Osteoblast (primary cell): ENCODE results near the gene KLRB1. TPM values are rescaled to one million over a fixed set of nuclear protein-coding genes. Genes with fewer than 3 reads are reported as not detected.
"Not testable (repeated sequence)": the region's sequence is repeated elsewhere in the genome, so short reads cannot be mapped to it uniquely, and the experiment has no call there.

Experiments used
- DNase-seq: peaks from one replicate; pipeline ENCODE4 v3.0.0; 2011; ENCODE audit warnings: low spot score, mixed read lengths; ENCODE audit not compliant: insufficient read length; ENCODE audit errors: missing footprints
- H2AFZ ChIP-seq: 2 replicates; pipeline ENCODE4 v1.6.0; 2011; ENCODE audit warnings: mild to moderate bottlenecking, low read length
- H3K27ac ChIP-seq: 2 replicates; pipeline ENCODE4 v1.5.1; 2011; ENCODE audit warnings: mild to moderate bottlenecking, low read depth, low read length, moderate library complexity
- H3K27me3 ChIP-seq: 2 replicates; pipeline ENCODE4 v1.6.0; 2012; ENCODE audit warnings: mild to moderate bottlenecking, control low read depth, inconsistent platforms, low read length, moderate library complexity; ENCODE audit not compliant: insufficient read depth
- H3K36me3 ChIP-seq: 2 replicates; pipeline ENCODE4 v1.5.1; 2011; ENCODE audit warnings: mild to moderate bottlenecking, low read length, control low read depth, moderate library complexity; ENCODE audit not compliant: insufficient read depth
- H3K4me1 ChIP-seq: 2 replicates; pipeline ENCODE4 v1.5.1; 2011; ENCODE audit warnings: mild to moderate bottlenecking, low read length, control low read depth, moderate library complexity; ENCODE audit not compliant: insufficient read depth
- H3K4me2 ChIP-seq: 2 replicates; pipeline ENCODE4 v1.6.0; 2011; ENCODE audit warnings: mild to moderate bottlenecking, low read length; ENCODE audit not compliant: insufficient read depth
- H3K4me3 ChIP-seq: fragments of 200-600 bp; sonication (generic); 3 replicates; pipeline ENCODE4 v1.5.1; 2012; ENCODE audit warnings: mild to moderate bottlenecking, low read length, inconsistent platforms; ENCODE audit not compliant: insufficient read depth
- H3K79me2 ChIP-seq: 2 replicates; pipeline ENCODE4 v1.6.0; 2012; ENCODE audit warnings: mild to moderate bottlenecking, low read length, control low read depth, inconsistent platforms; ENCODE audit not compliant: insufficient read depth
- H3K9me3 ChIP-seq: 2 replicates; pipeline ENCODE4 v1.5.1; 2011; ENCODE audit warnings: low read depth, low read length, control low read depth
- H4K20me1 ChIP-seq: 2 replicates; pipeline ENCODE4 v1.6.0; 2012; ENCODE audit warnings: mild to moderate bottlenecking, low read length, control low read depth; ENCODE audit not compliant: insufficient read depth
- CTCF ChIP-seq: IDR thresholded peaks from 2 replicates; pipeline ENCODE4 v1.5.1; 2011; ENCODE audit warnings: mild to moderate bottlenecking, low read depth, low read length, moderate library complexity; ENCODE audit errors: extremely low read depth
- total RNA-seq: library from RNA; depleted of rRNA; stranded (reverse); fragments of >200 nt; gene quantifications from 2 replicates; pipeline ENCODE4 v1.2.3, GENCODE V29; 2012

The KLRB1 gene
- total RNA-seq, 1 donor: not detected

DNA sequence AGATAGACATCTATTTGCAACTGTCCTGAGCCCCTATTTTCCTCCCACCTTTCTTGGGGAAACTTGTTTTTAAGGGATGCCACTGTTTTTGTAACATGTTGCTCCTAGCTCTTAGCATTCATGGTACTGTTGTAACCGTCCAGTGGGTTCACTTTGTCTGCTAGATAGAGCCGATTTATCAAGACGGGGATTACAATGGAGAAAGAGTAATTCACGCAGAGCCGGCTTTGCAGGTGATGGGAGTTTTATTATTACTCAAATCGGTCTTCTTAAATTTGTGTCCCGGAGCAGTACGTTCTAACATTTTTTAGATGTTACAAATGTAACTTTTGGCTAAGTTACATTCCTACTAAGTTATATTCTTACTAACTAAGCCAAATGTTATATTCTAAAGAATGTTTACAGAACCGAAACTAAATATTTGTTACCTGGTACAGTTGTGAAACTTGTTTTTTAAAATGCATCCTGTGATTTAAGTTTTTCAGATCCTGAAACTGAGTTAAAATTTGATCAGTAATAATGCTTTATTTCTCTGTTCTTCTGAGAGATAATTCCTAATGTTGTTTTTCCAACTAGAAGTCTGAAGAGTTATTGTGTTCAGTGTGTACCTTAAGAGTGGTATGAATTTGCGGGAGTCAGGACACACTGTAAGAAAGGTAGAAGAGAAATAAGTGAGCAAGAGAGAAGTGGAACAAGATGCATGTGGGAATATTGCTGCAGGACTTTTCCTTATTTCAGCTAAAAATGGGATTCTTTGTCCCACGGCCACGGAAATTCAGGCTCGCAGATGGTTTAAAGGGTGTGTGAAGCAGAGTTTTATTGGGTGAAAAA lies 41.2 kb upstream of the KLRB1 start:
- no peak for TF ChIP-seq CTCF
- peak overlapping the region; percentile 89 for H3K4me2 ChIP-seq
- peak overlapping the region; percentile 93 for H2AFZ ChIP-seq
- H3K4me1 ChIP-seq: peaks cover 28% of the 10 kb centered on the region
- H3K27ac ChIP-seq: peak overlapping the region; percentile 98
- DNase-seq: no peak
- H3K79me2 ChIP-seq: peaks cover 34% of the 10 kb centered on the region
- peak overlapping the region; percentile 80 for H3K4me3 ChIP-seq
- no peaks in the 10 kb centered on the region for H3K9me3 ChIP-seq
- no peaks in the 10 kb centered on the region for H4K20me1 ChIP-seq
- H3K36me3 ChIP-seq: no peaks in the 10 kb centered on the region
- no peaks in the 10 kb centered on the region for H3K27me3 ChIP-seq

DNA sequence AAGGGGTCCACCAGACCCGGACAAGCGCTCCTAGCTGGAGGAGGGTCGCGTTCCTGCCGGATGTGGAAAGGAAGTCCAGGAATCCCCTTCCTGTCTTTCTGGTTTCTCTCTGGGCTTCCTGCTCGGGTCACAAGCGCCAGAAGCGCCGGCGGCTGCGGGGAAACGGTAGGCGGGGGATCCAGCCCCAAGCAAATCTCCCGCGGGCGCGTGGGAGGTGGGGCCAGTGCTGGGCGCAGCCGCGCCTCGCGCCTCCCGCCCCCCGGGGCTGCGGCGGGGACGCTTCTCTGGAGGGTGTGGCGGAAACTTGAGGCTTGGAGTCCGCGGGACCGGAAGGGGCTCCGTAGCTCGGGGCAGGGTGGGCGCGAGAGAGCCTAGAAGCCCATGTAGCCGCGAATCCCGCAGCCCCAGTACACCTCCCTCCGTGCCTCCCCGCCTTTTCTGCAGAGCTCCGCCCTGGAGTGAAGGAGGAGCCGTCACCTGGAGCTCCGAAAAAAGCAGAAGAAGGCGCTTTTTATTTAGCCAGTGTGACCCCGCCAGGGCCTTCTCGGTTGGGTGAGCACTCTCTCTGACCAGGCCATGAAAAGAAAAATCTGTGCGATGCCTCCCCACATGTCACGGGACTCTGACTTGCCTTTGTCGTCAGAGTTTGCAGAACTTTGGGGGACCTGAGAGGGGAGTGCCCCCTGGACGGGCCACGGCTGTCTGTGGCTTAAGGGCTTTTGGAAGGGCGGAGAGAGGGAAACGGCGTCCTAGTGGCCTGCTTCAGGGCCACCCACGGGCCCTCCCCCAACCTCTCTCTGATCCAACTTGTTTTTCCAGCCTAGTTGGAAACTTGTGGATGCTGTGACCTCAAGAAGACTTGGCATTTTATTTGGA lies 40.3 kb upstream of the KLRB1 start:
- peak overlapping the region; percentile 98 for H3K27ac ChIP-seq
- H3K79me2 ChIP-seq: peaks cover 25% of the 10 kb centered on the region
- H2AFZ ChIP-seq: peak overlapping the region; percentile 93
- H3K4me3 ChIP-seq: peak overlapping the region; percentile 80
- H4K20me1 ChIP-seq: no peaks in the 10 kb centered on the region
- no peaks in the 10 kb centered on the region for H3K36me3 ChIP-seq
- H3K4me2 ChIP-seq: peak overlapping the region; percentile 89
- TF ChIP-seq CTCF: no peak
- peak; percentile 96 for DNase-seq
- no peaks in the 10 kb centered on the region for H3K27me3 ChIP-seq
- no peaks in the 10 kb centered on the region for H3K9me3 ChIP-seq
- peaks cover 28% of the 10 kb centered on the region for H3K4me1 ChIP-seq

DNA sequence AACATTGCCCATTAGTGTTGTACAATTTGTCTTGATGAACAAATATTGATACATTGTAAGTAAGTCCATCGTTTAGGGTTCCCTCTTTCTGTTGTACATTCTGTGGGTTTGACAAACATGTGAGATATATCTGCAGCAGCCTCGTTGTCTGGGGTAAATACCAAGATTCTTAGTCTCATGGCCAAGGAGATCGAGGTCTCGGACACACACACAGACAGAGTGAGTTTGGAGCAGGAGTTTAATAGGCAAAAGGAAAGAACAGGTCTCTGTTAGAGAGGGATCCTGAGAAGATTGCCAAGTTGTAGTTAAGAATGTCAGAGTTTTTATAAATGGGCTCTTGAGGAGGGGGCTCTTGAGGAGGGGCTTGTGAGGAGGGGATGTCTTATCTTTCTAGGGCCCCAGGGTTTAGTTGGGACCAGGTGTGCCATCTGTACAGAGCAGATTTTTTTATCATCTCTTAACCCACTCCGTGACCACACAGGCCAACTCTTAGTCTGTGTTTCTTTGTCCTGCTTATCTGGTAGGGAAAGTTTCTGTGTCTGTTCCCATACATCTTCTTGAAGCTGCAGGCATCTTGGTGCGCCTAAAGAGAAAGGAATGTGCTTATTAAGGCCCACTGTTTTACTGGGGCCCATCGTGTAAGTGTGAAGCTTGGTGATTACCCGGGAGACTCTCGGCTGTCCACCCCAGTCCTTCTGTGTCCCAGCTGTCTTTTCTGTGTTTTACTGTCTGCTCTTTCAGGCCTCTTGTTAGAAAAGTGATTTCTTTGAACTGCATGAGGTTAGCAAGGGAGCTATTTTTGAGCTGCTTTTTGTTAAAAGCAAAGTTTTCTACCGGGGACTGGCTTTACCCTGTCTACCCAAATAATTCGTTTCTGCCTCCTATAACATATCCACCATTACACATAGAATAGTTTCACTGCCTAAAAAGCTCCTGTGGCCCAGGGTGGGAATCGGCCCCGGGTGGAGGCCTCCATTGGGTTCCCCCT lies 39.4 kb upstream of the KLRB1 start:
- TF ChIP-seq CTCF: no peak
- no peak for DNase-seq
- no peaks in the 10 kb centered on the region for H3K36me3 ChIP-seq
- no peaks in the 10 kb centered on the region for H4K20me1 ChIP-seq
- H3K27ac ChIP-seq: peak overlapping the region; percentile 98
- H3K27me3 ChIP-seq: no peaks in the 10 kb centered on the region
- peak overlapping the region; percentile 80 for H3K4me3 ChIP-seq
- peak overlapping the region; percentile 89 for H3K4me2 ChIP-seq
- no peaks in the 10 kb centered on the region for H3K9me3 ChIP-seq
- H2AFZ ChIP-seq: peak overlapping the region; percentile 93
- peaks cover 28% of the 10 kb centered on the region for H3K4me1 ChIP-seq
- H3K79me2 ChIP-seq: peaks cover 17% of the 10 kb centered on the region

DNA sequence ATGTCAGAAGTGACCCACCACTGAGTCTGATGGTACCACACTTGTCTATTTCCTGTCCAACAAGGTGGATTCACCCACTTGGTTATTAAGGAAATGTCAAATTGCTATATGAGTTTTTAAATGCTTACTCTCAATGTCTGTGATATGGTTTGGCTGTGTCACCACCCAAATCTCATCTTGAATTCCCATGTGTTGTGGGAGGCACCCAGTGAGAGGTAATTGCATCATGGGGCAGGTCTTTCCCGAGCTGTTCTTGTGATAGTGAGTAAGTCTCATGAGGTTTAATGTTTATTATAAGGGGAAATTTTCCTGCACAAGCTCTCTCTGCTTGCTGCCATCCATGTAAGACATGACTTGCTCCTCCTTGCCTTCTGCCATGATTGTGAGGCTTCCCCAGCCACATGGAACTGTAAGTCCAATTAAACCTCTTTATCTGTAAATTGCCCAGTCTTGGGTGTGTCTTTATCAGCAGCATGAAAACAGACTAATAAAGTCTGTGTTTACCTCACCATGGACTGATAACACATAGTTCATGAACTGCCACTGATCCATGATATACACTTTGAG lies 37.4 kb upstream of the KLRB1 start:
- H3K79me2 ChIP-seq, H3K27ac ChIP-seq, H3K27me3 ChIP-seq, DNase-seq, H3K4me2 ChIP-seq, H3K9me3 ChIP-seq, H2AFZ ChIP-seq, H4K20me1 ChIP-seq, H3K4me3 ChIP-seq, H3K36me3 ChIP-seq: not testable (repeated sequence)
- H3K4me1 ChIP-seq: peaks cover 13% of the 10 kb centered on the region
